Stimulated activated CD8-positive, alpha-beta memory T cell treated with anti-CD3 and anti-CD28 coated beads, Interleukin-15, amount 100 ng/mL, for 24 hours (primary cell): ENCODE measurements around the gene MRPS6.

Source experiments
- DNase-seq: peaks from one replicate; pipeline ENCODE4 v3.0.0-alpha.2; 2020; ENCODE audit warnings: low read depth

MRPS6 gene

GRCh38 chr21:34071683-34072082 lies 1.7 kb upstream of the MRPS6 start:
- no peak for DNase-seq

- no peak for DNase-seq
These were observed 990 bp upstream of the MRPS6 start for GRCh38 chr21:34072145-34073031.

- peak; percentile 28 for DNase-seq
These were observed 438 bp downstream of the MRPS6 start for GRCh38 chr21:34073749-34074282.

- no peak for DNase-seq
These were observed 1.1 kb downstream of the MRPS6 start for GRCh38 chr21:34074283-34075090.

GRCh38 chr21:34075091-34075425 lies 1.7 kb downstream of the MRPS6 start:
- DNase-seq: no peak

- DNase-seq: no peak
These were observed 2.6 kb downstream of the MRPS6 start for GRCh38 chr21:34075760-34076660.

- no peak for DNase-seq
These were observed 3.5 kb downstream of the MRPS6 start for GRCh38 chr21:34076835-34077234.

GRCh38 chr21:34077888-34078287 lies 4.5 kb downstream of the MRPS6 start:
- no peak for DNase-seq

- DNase-seq: no peak
These were observed 5.5 kb downstream of the MRPS6 start for GRCh38 chr21:34078915-34079314.

- DNase-seq: no peak
These were observed 7.3 kb downstream of the MRPS6 start for GRCh38 chr21:34080710-34081109.

GRCh38 chr21:34082769-34083168 lies 9.4 kb downstream of the MRPS6 start:
- no peak for DNase-seq

GRCh38 chr21:34083357-34083756 lies 10.0 kb downstream of the MRPS6 start:
- DNase-seq: no peak

GRCh38 chr21:34085129-34085528 lies 11.8 kb downstream of the MRPS6 start:
- DNase-seq: no peak

- no peak for DNase-seq
These were observed 13.5 kb downstream of the MRPS6 start for GRCh38 chr21:34086887-34087306.

- DNase-seq: no peak
These were observed 15.4 kb downstream of the MRPS6 start for GRCh38 chr21:34088752-34089151.

- no peak for DNase-seq
These were observed 17.7 kb downstream of the MRPS6 start for GRCh38 chr21:34091032-34091431.

- DNase-seq: no peak
These were observed 18.2 kb downstream of the MRPS6 start for GRCh38 chr21:34091607-34092006.

GRCh38 chr21:34092262-34092921 lies 19.0 kb downstream of the MRPS6 start:
- DNase-seq: no peak

- no peak for DNase-seq
These were observed 19.7 kb downstream of the MRPS6 start for GRCh38 chr21:34093083-34093482.

GRCh38 chr21:34094949-34095348 lies 21.6 kb downstream of the MRPS6 start:
- DNase-seq: no peak

GRCh38 chr21:34097442-34097841 lies 24.1 kb downstream of the MRPS6 start:
- DNase-seq: no peak
